HepG2 (cell line): ENCODE data around the gene MACROD2. TPM values are rescaled to one million over a fixed set of nuclear protein-coding genes. Genes with fewer than 3 reads are reported as not detected.

Experiments
- ATAC-seq: fragments of 200-7000 bp; cut with Tn5 transposase; 3 replicates; pipeline ENCODE4 v1.9.1; 2020; ENCODE audit warnings: mild to moderate bottlenecking, moderate library complexity
- BruUV-seq: library from RNA; stranded (reverse); fragments of 400-500 nt; replicated peaks from 2 replicates; lab custom pipeline; 2021; lab: Mats Ljungman, UMichigan
- CTCF ChIA-PET: fragments of 300-600 bp; formaldehyde crosslinking; extraction: SDS; loops from one replicate; lab custom pipeline; 2021; ENCODE audit warnings: low total read pairs, inconsistent platforms, low intra/inter-chr PET ratio; lab: Yijun Ruan, JAX
- POLR2A ChIA-PET: fragments of 350-600 bp; sonication (Branson Sonifier 250); formaldehyde crosslinking; loops from one replicate; lab custom pipeline; 2020; ENCODE audit warnings: antibody characterized with exemption, inconsistent platforms; lab: Yijun Ruan, JAX
- DNase-seq: peaks from one replicate; pipeline ENCODE4 v3.0.0-alpha.2; 2015; ENCODE audit warnings: low spot score
- FAIRE-seq: peaks from 3 replicates; lab custom pipeline; 2011; peaks lifted over from hg19 to GRCh38; lab: Jason Lieb, UNC
- H2AFZ ChIP-seq: one replicate; pipeline ENCODE4 v1.6.1; 2011; ENCODE audit warnings: low read length, inconsistent platforms
- H3K27ac ChIP-seq: fragments of 300-600 bp; 3 replicates; pipeline ENCODE4 v1.8.0; 2011; ENCODE audit warnings: mixed run types, mild to moderate bottlenecking, mixed read lengths, low read length, inconsistent platforms; ENCODE audit not compliant: insufficient read depth; ENCODE audit errors: extremely low read length
- H3K27me3 ChIP-seq, 2 experiments: fragments of 200-600 bp in 1 of 2; 2 replicates in 1 of 2; 3 replicates in 1 of 2; pipeline versions ENCODE4 v1.6.0 to v1.8.0; 2011; ENCODE audit warnings: low read length in 2 of 2, mild to moderate bottlenecking in 2 of 2, moderate library complexity in 2 of 2, inconsistent platforms in 1 of 2; ENCODE audit not compliant: insufficient read depth in 2 of 2, control insufficient read depth in 1 of 2
- H3K36me3 ChIP-seq, 2 experiments: fragments of 200-600 bp in 1 of 2; replicated peaks in 1 of 2; 2 replicates in 1 of 2; 3 replicates in 1 of 2; pipeline versions ENCODE4 v1.5.1 to v1.8.0; 2011; ENCODE audit warnings: low read length in 2 of 2, inconsistent platforms in 1 of 2; ENCODE audit not compliant: insufficient read depth in 2 of 2, control insufficient read depth in 1 of 2
- H3K4me1 ChIP-seq: 2 replicates; pipeline ENCODE4 v1.5.1; 2012; ENCODE audit warnings: low read length, inconsistent platforms; ENCODE audit not compliant: insufficient read depth
- H3K4me2 ChIP-seq: 2 replicates; pipeline ENCODE4 v1.6.0; 2011; ENCODE audit warnings: low read depth, low read length, inconsistent platforms
- H3K4me3 ChIP-seq, 3 experiments: fragments of 200-600 bp in 1 of 3; sonication (generic), shearing (Covaris generic) in 1 of 3; replicated peaks in 1 of 3; 2 replicates each; pipeline ENCODE4 v1.5.1; 2011 to 2016; ENCODE audit warnings: low read length in 3 of 3, inconsistent platforms in 2 of 3, low read depth in 2 of 3, mild to moderate bottlenecking in 2 of 3, control low read depth in 1 of 3, mixed read lengths in 1 of 3; ENCODE audit not compliant: insufficient read depth in 1 of 3
- H3K79me2 ChIP-seq: one replicate; pipeline ENCODE4 v1.6.1; 2011; ENCODE audit warnings: low read length, inconsistent platforms; ENCODE audit not compliant: insufficient read depth
- H3K9ac ChIP-seq: 2 replicates; pipeline ENCODE4 v1.6.0; 2011; ENCODE audit warnings: mild to moderate bottlenecking, low read depth, low read length, inconsistent platforms; ENCODE audit not compliant: insufficient read depth
- H3K9me3 ChIP-seq: 2 replicates; pipeline ENCODE4 v1.5.1; 2012; ENCODE audit warnings: mild to moderate bottlenecking, low read length
- H4K20me1 ChIP-seq: 2 replicates; pipeline ENCODE4 v1.6.0; 2011; ENCODE audit warnings: inconsistent platforms, mild to moderate bottlenecking, low read length, moderate library complexity; ENCODE audit not compliant: insufficient read depth
- CHCHD3 ChIP-seq: sonication (generic); formaldehyde crosslinking; IDR thresholded peaks from 2 replicates; pipeline ENCODE4 v1.8.0; 2022; ENCODE audit warnings: mild to moderate bottlenecking, missing genetic modification reagents, moderate library complexity
- KDM3A ChIP-seq: IDR thresholded peaks from 2 replicates; pipeline ENCODE4 v1.6.1; 2018; ENCODE audit warnings: low read depth, missing compliant biosample characterization
- NFE2L2 ChIP-seq: fragments of 150-350 bp; IDR thresholded peaks from 2 replicates; pipeline ENCODE4 v1.6.1; 2014; ENCODE audit warnings: low read length
- TGIF2 ChIP-seq: IDR thresholded peaks from 2 replicates; pipeline ENCODE4 v1.6.1; 2016; ENCODE audit warnings: control low read depth, missing compliant biosample characterization
- ZNF232 ChIP-seq: sonication (generic); formaldehyde crosslinking; IDR thresholded peaks from 2 replicates; pipeline ENCODE4 v1.4.0; 2020; ENCODE audit warnings: missing genetic modification reagents, borderline replicate concordance
- ZNF292 ChIP-seq: sonication (generic); formaldehyde crosslinking; IDR thresholded peaks from 2 replicates; pipeline ENCODE4 v1.8.1; 2022; ENCODE audit warnings: mild to moderate bottlenecking, low read depth, missing genetic modification reagents, borderline replicate concordance
- ZNF446 ChIP-seq: sonication (generic); formaldehyde crosslinking; IDR thresholded peaks from 2 replicates; pipeline ENCODE4 v1.5.0; 2020; ENCODE audit warnings: mild to moderate bottlenecking, missing genetic modification reagents
- ZNF558 ChIP-seq: sonication (generic); formaldehyde crosslinking; IDR thresholded peaks from 2 replicates; pipeline ENCODE4 v1.9.0; 2022; ENCODE audit warnings: mild to moderate bottlenecking, missing genetic modification reagents, borderline replicate concordance
- WGBS: methylation state at CpG from one replicate; pipeline ENCODE4 v1.1.6; 2017; ENCODE audit warnings: low lambda C conversion rate; 5-methylcytosine and 5-hydroxymethylcytosine counted together
- in situ Hi-C: cut with HindIII; loops from 2 replicates; pipeline ENCODE4 v1.10.0; 2017; ENCODE audit warnings: low pct_unique_long_range_greater_than_20kb; ENCODE audit not compliant: extremely low pct_ligation_motif_present
- intact Hi-C: fragments of 100-400 bp; cut with micrococcal nuclease; formaldehyde crosslinking; loops from one replicate; pipeline ENCODE4 v1.10.0; 2022; ENCODE audit not compliant: unreplicated experiment
- polyA plus RNA-seq, 8 experiments: library from polyadenylated mRNA; depleted of rRNA in 3 of 8; stranded (reverse) in 7 of 8; unstranded in 1 of 8; fragments of >200 nt; fragmentation: Illumina TruSeq in 4 of 8; extraction: Trizol in 4 of 8; gene quantifications; 2 replicates each; pipeline versions ENCODE4 v1.2.1 to v1.2.3, GENCODE V29; 2011 to 2016; ENCODE audit warnings: low read depth in 4 of 8, missing spikeins in 1 of 8, mixed read lengths in 1 of 8; ENCODE audit not compliant: insufficient read depth in 1 of 8
- total RNA-seq, 5 experiments: library from RNA; depleted of rRNA; stranded (reverse); fragments of >200 nt; fragmentation: Illumina TruSeq; extraction: Trizol; gene quantifications; 2 replicates each; pipeline ENCODE4 v1.2.3, GENCODE V29; 2016; ENCODE audit warnings: low read depth in 1 of 5
- TF ChIP-seq, protein P1 (sequence below): IDR thresholded peaks from 2 replicates; pipeline ENCODE4 v1.6.1; 2012; ENCODE audit warnings: low read length, improper control_type of control experiment
- TF ChIP-seq, protein P2 (sequence below): sonication (generic); formaldehyde crosslinking; IDR thresholded peaks from 2 replicates; pipeline ENCODE4 v1.5.0; 2020; ENCODE audit warnings: missing genetic modification reagents
- TF ChIP-seq, protein P3 (sequence below): IDR thresholded peaks from 2 replicates; pipeline ENCODE4 v1.6.1; 2016; ENCODE audit warnings: low read depth, missing genetic modification reagents, missing compliant biosample characterization
- TF ChIP-seq, protein P4 (sequence below): sonication (generic); formaldehyde crosslinking; IDR thresholded peaks from 2 replicates; pipeline ENCODE4 v1.5.0; 2020; ENCODE audit warnings: missing genetic modification reagents

Gene MACROD2
- total and polyA plus RNA-seq, 2 of the 13 experiments (the other 11 are each of a cell fraction or from before 2014, with no cell fraction given): 0.13 to 0.51 TPM

DNA sequence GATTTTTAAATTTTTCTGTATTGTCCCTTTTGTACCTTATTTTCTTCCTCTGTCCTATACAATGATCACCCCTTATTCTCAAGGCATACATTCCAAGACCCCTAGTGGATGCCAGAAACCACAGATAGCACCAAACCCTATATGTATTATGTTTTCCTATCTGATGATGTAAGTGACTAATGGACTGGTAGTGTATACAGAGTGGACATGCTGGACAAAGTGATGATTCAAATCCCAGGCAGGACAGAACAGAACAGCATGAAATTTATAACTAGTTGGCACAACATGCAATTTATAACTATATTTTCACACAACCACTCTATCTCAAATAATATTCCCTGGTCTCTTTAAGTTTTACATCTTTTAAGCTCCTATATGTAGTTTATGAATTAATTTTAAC lies 547.7 kb downstream of the MACROD2 start (continued):
- TF ChIP-seq, protein P1, sequence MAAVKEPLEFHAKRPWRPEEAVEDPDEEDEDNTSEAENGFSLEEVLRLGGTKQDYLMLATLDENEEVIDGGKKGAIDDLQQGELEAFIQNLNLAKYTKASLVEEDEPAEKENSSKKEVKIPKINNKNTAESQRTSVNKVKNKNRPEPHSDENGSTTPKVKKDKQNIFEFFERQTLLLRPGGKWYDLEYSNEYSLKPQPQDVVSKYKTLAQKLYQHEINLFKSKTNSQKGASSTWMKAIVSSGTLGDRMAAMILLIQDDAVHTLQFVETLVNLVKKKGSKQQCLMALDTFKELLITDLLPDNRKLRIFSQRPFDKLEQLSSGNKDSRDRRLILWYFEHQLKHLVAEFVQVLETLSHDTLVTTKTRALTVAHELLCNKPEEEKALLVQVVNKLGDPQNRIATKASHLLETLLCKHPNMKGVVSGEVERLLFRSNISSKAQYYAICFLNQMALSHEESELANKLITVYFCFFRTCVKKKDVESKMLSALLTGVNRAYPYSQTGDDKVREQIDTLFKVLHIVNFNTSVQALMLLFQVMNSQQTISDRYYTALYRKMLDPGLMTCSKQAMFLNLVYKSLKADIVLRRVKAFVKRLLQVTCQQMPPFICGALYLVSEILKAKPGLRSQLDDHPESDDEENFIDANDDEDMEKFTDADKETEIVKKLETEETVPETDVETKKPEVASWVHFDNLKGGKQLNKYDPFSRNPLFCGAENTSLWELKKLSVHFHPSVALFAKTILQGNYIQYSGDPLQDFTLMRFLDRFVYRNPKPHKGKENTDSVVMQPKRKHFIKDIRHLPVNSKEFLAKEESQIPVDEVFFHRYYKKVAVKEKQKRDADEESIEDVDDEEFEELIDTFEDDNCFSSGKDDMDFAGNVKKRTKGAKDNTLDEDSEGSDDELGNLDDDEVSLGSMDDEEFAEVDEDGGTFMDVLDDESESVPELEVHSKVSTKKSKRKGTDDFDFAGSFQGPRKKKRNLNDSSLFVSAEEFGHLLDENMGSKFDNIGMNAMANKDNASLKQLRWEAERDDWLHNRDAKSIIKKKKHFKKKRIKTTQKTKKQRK: no peak
- TF ChIP-seq TGIF2 (CRISPR knock-in tag) (no peak), CHCHD3 (CRISPR knock-in tag) (no peak), KDM3A (CRISPR knock-in tag) (no peak), ZNF292 (CRISPR knock-in tag) (no peak)

DNA sequence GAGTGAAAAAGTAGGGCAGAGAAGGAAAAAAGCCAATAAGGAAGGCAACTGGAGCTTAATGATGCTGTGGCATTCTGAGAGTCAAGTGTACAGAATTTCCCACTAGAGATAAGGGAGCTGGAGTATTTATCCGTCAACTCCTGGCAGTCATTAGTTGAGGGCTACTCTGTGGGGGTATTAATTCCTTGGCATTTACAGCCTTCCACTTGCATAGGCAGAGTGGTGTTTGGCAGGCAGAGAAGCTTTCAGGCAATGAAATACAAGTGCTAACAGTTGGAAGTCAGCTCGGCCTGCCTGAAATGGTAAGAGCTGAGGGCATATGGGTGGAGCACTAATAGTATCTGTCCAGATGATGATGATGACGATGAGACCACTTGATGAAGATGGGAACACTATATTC lies 549.4 kb downstream of the MACROD2 start:
- in situ Hi-C loops: no loop called here
- Histone ChIP-seq H3K9ac (no peak overlapping the region), H3K9me3 (peaks cover 9% of the 10 kb centered on the region; the same call in 1 of the 2 replicates), H3K4me1 (no peaks in the 10 kb centered on the region), H3K36me3 (no peaks in the 10 kb centered on the region), H2AFZ (no peak overlapping the region), H3K27me3 (no peaks in the 10 kb centered on the region), H3K4me2 (no peak overlapping the region), H3K79me2 (no peaks in the 10 kb centered on the region), H4K20me1 (no peaks in the 10 kb centered on the region), H3K27ac (no peak overlapping the region), H3K4me3 (no peak overlapping the region)
- no peak for FAIRE-seq
- ChIA-PET CTCF (no interaction called here), POLR2A (no interaction called here)
- no TSS peak for BruUV-seq
- DNase-seq: no peak
- intact Hi-C loops: no loop called here
- WGBS: 0% methylated on average over 3 of the region's 3 CpGs
- ATAC-seq: no peak
- TF ChIP-seq, protein P2, sequence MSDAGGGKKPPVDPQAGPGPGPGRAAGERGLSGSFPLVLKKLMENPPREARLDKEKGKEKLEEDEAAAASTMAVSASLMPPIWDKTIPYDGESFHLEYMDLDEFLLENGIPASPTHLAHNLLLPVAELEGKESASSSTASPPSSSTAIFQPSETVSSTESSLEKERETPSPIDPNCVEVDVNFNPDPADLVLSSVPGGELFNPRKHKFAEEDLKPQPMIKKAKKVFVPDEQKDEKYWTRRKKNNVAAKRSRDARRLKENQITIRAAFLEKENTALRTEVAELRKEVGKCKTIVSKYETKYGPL (CRISPR knock-in tag): no peak
- no peak for TF ChIP-seq ZNF558 (CRISPR knock-in tag)
- TF ChIP-seq, protein P3, sequence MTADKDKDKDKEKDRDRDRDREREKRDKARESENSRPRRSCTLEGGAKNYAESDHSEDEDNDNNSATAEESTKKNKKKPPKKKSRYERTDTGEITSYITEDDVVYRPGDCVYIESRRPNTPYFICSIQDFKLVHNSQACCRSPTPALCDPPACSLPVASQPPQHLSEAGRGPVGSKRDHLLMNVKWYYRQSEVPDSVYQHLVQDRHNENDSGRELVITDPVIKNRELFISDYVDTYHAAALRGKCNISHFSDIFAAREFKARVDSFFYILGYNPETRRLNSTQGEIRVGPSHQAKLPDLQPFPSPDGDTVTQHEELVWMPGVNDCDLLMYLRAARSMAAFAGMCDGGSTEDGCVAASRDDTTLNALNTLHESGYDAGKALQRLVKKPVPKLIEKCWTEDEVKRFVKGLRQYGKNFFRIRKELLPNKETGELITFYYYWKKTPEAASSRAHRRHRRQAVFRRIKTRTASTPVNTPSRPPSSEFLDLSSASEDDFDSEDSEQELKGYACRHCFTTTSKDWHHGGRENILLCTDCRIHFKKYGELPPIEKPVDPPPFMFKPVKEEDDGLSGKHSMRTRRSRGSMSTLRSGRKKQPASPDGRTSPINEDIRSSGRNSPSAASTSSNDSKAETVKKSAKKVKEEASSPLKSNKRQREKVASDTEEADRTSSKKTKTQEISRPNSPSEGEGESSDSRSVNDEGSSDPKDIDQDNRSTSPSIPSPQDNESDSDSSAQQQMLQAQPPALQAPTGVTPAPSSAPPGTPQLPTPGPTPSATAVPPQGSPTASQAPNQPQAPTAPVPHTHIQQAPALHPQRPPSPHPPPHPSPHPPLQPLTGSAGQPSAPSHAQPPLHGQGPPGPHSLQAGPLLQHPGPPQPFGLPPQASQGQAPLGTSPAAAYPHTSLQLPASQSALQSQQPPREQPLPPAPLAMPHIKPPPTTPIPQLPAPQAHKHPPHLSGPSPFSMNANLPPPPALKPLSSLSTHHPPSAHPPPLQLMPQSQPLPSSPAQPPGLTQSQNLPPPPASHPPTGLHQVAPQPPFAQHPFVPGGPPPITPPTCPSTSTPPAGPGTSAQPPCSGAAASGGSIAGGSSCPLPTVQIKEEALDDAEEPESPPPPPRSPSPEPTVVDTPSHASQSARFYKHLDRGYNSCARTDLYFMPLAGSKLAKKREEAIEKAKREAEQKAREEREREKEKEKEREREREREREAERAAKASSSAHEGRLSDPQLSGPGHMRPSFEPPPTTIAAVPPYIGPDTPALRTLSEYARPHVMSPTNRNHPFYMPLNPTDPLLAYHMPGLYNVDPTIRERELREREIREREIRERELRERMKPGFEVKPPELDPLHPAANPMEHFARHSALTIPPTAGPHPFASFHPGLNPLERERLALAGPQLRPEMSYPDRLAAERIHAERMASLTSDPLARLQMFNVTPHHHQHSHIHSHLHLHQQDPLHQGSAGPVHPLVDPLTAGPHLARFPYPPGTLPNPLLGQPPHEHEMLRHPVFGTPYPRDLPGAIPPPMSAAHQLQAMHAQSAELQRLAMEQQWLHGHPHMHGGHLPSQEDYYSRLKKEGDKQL (CRISPR knock-in tag): no peak
- TF ChIP-seq NFE2L2: no peak
- no peak for TF ChIP-seq ZNF446 (CRISPR knock-in tag)
- TF ChIP-seq ZNF232 (CRISPR knock-in tag): no peak
- TF ChIP-seq, protein P4, sequence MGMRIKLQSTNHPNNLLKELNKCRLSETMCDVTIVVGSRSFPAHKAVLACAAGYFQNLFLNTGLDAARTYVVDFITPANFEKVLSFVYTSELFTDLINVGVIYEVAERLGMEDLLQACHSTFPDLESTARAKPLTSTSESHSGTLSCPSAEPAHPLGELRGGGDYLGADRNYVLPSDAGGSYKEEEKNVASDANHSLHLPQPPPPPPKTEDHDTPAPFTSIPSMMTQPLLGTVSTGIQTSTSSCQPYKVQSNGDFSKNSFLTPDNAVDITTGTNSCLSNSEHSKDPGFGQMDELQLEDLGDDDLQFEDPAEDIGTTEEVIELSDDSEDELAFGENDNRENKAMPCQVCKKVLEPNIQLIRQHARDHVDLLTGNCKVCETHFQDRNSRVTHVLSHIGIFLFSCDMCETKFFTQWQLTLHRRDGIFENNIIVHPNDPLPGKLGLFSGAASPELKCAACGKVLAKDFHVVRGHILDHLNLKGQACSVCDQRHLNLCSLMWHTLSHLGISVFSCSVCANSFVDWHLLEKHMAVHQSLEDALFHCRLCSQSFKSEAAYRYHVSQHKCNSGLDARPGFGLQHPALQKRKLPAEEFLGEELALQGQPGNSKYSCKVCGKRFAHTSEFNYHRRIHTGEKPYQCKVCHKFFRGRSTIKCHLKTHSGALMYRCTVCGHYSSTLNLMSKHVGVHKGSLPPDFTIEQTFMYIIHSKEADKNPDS (CRISPR knock-in tag): no peak
